GM19467 (cell line): Measurements from ENCODE around the gene SLC25A12.
"Not testable (repeated sequence)": the region's sequence is repeated elsewhere in the genome, so short reads cannot be mapped to it uniquely, and the experiment has no call there.

Experiments used
- ATAC-seq: cut with Tn5 transposase; IDR thresholded peaks from one replicate; pipeline ENCODE4 v1.9.1; 2021; ENCODE audit warnings: mild to moderate bottlenecking, moderate library complexity; ENCODE audit not compliant: unreplicated experiment

SLC25A12 gene

DNA sequence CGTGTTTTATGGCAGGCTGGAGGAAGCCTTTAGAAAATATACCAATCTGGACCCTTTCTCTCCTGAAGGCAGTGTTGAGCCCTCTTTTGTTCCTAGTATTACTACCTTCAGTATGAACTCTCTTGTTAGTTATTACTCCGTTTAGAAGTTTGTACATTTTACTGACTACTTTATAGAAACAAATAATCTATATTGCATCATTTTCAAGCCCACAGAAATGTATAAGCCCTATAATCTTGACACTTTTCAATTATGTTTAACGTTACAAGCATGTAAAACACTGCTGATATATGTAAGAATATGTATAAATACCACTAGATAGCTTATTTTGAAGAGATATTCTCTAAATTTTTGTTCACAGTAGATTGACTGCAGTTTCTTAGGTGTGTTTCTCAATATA, 64.0 kb downstream of the SLC25A12 start:
- ATAC-seq = no peak

DNA sequence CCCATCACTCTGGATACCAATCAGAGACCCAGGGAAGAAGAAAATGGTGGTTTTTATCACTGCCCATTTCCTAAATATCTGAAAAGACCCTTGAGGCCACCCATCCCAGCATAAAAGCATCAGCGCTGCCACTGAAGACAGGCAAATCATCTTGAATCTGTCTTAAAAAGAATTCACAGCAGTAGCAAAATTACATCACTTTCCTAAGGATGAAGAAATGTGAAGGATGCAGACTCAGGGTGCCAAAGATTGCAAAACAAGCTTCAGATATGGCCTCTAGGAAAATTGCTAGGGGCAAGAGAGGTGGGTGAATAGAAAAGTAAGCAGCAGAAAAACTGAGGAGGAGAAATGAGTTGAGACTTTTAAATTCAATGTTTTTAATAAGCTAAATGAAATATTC, 70.0 kb downstream of the SLC25A12 start:
- ATAC-seq = no peak

DNA sequence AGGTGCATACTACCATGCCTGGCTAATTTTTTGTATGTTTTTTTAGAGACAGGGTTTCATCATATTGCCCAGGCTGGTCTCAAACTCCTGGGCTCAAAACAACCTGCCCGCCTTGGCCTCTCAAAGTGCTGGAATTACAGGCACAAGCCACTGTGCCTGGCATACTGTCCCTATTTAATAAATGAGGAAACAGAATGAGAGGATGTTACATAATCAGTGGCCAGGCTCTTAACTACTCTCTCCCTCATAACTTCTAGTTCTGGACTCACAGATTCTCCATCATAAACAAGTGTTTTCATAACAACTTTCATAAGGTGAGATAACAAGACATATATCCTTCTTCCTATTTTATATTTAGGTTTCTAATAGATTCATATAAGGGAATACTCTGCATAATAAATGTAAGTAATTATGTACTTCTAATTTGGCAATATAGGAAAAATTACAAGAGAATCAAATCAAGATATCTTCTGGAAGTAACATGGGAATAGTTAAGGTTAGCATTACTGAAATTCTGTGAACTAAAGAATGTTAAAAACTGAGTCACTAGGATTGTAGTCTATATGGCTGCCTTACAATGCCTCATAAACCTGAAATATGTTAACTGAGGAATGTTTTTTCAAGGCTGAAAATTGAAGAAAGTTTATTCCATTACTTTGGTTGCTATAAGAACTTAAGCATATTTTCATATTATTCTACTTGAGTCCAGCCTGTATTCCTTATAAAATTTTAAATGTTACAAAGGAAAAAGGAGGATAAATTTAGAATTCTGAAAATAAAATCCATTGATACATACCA, 71.3 kb downstream of the SLC25A12 start:
- ATAC-seq = no peak

DNA sequence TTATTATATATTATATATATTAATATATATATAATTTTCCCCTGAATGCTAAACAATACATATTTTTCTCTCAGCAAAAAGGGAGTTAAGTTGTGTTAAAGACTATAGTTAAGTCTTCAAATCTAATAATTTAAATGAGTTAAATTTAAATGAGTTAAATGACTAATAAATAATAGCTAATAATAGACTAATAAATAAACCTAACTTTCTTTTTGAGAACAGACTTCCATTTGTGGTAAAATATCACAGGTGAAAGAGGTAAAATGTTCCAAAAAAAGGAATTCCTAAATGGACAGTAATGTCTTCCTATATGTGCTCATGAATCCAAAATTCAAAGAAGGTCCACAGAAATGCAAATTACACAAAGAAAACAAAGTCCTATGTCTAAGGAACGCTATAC, 74.6 kb downstream of the SLC25A12 start:
- ATAC-seq = no peak

DNA sequence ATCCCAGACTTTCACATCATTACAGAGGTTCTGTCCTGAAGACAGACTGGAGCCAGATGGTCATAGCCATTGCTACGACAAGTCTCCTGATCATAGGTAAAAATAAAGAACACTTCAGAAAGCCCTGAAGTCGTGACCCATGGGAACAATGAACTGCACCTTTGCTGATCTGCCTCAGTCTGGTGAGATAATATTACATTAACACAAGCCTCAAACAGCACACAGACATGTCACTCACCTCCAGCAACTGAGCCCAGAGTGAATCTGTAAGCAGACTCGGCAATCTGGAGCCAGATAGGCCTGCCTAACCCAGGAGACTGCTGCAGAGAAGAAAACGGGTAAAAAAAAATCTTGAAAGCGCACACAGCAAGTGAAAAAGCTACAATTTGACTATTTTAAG, 79.2 kb downstream of the SLC25A12 start:
- ATAC-seq = no peak

DNA sequence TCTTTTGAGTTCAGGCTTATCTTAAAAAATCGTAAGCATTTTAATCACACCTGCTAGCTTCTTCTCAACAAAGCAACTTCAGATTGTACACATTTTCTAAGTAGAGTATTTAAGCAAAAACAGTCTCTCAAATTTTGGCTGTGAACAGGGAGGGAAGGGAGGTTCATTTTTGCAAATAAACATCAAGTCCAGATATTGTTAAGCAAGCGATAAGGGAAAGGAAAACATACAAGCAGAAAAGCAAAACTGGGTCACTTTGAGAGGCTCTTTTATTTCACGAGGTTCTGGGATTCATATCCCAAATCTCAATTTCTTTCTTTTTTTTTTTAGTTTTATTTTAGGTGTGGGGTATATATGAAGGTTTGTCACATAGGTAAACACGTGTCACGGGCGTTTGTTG, 79.9 kb downstream of the SLC25A12 start:
- no peak for ATAC-seq

DNA sequence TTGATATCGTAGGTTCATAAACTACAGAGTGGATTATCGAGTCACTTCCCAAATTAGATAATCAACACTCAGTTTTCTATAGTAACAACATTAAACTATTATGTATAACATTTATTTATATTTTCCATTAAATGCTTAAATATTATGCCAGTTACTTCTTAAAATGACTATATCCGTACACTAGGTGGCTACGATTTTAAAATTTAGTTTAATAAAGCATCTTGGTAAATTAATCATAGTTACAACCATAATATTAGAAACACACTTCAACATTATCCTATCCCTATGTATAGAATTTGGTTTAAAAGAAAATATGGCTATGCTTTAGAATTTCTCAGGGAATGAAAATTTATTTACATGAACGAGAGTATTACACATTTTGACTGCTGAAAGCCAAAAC, 80.3 kb downstream of the SLC25A12 start:
- no peak for ATAC-seq

DNA sequence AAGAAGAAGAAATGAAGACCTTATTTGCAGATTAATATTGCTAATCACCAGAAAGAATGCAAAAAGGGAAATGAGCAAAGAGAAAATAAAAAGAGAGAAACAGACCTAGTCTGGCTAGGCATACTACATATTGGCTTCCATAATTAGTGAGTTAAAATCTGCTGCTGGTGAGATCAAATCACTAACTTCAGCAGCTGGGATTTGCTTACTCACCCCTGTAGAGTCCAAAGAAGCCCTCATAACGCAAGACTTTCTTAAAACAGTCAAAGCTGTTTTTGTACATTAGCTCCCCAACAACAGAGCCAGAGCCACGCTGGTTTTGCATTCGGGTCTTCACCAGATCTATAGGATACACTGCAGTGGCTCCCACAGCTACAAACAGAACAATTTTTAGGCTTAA, 80.9 kb downstream of the SLC25A12 start:
- ATAC-seq = no peak

DNA sequence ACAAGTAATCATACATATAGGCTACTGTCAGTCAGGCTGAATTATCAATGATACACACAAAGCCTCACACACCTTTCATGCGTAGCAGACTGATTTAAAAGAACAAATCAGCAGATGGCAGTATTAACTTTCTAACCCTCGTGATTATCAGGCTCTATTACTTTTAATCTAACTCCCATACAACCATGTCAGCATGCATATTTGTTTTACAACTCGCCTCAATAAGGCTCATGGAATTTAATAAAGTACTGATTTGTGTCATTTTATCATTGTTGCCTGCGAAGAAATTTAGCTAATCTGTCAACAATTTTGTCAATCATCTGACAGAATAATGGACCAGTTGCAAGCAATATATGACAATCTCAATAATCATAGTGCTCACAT, 82.8 kb downstream of the SLC25A12 start:
- ATAC-seq = no peak

DNA sequence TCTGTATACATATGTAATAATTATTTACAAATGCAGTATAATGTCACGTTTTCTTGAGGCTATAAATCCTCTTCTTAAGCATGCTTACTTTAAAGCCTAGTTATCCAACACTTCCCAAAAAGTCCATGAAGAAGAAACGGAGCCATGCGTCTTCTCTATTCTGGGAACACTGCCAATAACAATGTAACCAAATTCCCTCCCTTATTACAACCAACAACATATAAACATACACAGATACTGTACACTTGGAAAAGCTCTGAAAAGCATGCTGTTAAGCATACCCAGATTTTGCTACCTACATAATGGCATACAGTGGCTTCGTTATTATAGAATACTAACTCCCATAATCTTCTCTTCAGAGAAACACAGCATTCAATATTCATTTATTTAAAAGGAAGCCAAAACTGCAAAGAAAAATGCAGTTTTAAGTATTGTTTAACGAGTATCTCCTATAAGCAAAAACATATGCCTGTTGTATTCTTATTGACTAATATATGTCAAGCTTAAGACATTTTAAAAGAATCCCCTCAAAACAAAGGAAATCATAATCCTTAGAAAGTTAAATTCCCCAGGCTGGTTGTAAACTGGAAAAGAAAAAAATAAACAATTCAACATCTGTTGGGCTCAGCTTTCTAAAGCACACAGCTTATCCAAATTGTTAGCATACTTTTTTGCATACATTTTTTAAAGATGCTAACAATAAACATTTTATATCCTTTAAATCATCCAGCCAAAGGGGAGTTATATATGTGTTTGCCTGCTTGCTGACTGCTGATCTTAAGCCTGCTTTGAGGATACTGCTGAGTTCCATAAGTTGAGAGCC, 83.4 kb downstream of the SLC25A12 start:
- ATAC-seq = no peak

DNA sequence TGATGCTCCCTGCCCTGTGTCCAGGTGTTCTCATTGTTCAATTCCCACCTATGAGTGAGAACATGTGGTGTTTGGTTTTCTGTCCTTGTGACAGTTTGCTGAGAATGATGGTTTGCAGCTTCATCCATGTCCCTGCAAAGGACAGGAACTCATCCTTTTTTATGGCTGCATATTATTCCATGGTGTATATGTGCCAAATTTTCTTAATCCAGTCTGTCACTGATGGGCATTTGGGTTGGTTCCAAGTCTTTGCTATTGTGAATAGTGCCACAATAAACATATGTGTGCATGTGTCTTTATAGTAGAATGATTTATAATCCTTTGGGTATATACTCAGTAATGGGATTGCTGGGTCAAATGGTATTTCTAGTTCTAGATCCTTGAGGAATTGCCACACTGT, 85.2 kb downstream of the SLC25A12 start:
- ATAC-seq = not testable (repeated sequence)

DNA sequence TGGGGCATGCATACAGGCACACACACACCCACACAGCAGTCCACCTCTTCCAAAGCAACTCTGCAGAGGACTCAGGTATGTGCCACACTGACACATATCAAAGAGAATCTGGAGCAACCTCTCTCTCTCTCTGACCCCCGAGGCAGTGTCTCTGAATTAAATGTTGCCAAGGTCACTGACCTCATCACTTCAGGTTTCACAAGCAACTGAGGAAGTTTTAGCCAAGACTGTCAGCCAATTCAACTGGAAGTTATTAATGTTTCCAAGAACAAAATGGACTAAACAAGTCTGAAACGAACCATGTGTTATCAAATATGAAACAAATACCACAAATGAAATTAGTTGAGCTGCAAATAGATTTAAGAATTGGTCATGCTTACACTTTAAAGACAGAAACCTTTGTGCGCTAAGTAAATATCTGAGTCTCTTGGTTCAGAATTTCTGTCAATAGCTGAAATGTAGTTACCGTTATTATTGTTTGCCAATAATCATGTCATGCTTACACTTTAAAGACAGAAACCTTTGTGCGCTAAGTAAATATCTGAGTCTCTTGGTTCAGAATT, 86.1 kb downstream of the SLC25A12 start:
- ATAC-seq = no peak

DNA sequence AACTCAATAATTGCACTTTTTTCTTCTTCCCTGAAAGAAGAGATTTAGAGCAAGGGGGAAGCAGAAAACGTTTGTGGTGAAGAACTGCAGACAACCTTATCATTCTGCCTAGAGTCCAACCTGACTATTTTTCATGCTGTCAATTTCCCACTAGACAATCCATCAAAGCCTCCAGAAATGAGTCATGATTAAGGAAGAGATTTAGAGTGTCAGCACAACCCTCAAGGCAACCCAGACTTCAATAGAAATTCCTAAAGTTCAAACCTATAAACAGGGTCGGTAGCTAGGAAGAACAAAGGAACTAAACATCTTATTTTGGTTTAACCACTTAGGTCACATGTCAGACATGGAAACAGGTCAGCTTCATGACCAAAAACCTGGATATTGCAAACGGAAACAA, 86.9 kb downstream of the SLC25A12 start:
- ATAC-seq = no peak

DNA sequence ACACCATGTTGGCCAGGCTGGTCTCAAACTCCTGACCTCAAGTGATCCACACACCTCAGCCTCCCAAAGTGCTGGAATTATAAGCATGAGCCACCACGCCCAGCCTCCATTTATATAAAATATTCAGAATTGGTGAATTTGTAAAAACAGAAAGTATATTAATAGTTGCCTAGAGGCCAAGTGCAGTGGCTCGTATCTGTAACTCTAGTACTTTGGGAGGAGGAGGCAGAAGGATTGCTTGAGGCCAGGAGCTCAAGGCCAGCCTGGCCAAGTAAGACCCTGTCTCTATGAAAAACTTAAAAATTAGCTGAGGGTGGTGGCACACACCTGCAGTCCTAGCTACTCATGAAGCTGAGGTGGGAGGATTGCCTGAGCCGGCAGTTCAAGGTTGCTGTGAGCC, 89.6 kb downstream of the SLC25A12 start:
- ATAC-seq = no peak

DNA sequence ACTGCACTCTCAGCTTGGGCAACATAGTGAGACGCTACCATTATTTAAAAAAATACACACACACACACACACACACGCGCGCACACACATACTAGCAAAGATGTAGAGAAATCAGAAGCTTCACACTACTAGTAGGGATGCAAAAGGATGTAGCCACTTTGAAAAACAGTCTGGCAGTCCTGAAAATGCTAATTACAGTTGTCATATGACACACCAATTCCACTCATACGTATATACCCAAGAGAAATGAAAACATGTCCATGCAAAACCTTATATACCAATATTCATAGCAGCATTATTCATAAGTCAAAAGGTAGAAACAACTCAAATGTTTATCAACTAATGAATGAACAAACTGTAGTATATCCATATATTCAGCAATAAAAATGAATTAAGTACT, 90.3 kb downstream of the SLC25A12 start:
- no peak for ATAC-seq

DNA sequence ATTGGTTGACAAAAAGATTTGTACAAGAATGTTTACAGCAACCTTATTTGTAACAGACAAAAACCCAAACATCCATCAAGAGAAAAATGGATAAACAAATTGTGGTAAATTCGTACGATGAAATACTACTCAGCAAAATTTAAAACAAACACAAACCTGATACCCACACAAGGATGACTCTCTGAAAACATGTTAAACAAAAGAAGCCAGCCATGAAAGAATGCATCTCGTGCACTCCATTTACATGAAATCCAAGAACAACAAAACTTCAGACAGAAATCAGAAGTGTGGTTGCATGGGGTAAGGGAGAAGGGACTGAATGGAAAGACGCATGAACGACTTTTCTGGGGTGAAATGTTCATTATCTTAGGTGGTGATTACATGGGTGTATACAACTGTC, 93.4 kb downstream of the SLC25A12 start:
- no peak for ATAC-seq

DNA sequence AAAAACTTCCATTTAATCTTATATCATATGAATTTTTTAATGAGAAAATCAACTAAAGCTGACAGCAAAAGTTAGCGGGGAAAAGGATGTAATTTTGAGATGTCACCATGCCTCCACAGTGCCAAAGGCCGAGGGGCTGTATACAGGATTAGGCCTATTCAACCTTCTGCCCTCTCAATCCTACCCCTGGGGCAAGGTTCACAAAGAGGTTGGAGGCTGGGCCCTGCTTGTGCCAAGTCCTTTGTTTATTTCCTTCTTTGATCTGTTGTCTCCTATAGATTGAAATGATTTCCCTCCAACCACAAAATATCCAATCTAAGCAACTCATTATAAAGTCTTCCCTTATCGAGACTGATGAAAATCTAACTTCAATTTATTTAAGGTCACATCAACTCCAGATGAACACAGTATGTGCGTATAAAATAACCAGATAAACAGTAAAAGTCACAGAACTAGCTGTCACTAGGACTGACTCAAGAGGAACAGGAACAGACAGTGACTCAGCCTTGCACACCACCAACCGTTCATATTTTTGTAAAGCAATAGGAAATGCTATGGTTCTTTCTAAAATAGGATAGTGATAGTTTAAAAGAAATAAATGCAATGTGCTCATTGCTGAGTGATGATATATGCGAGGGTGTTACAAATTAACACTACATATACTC, 95.8 kb downstream of the SLC25A12 start:
- ATAC-seq = no peak

DNA sequence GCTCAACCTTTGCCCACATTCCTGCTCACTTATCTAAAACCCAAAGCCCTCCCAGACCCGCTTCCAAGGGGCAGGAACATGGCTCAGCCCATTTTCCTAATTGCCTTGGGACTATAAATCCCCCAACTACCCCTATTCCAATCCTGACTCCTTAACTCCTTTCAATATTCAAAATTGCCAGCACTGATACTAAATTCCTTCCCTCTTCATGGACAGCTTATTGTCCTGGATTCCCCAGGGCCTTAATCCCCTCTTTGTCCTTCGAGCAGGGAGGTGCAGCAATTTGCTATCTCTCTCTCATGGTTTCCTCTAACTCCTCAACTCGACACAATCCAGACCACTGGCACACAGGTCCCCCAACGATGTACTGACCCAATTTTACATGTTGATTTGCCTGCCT, 99.1 kb downstream of the SLC25A12 start:
- ATAC-seq = no peak

DNA sequence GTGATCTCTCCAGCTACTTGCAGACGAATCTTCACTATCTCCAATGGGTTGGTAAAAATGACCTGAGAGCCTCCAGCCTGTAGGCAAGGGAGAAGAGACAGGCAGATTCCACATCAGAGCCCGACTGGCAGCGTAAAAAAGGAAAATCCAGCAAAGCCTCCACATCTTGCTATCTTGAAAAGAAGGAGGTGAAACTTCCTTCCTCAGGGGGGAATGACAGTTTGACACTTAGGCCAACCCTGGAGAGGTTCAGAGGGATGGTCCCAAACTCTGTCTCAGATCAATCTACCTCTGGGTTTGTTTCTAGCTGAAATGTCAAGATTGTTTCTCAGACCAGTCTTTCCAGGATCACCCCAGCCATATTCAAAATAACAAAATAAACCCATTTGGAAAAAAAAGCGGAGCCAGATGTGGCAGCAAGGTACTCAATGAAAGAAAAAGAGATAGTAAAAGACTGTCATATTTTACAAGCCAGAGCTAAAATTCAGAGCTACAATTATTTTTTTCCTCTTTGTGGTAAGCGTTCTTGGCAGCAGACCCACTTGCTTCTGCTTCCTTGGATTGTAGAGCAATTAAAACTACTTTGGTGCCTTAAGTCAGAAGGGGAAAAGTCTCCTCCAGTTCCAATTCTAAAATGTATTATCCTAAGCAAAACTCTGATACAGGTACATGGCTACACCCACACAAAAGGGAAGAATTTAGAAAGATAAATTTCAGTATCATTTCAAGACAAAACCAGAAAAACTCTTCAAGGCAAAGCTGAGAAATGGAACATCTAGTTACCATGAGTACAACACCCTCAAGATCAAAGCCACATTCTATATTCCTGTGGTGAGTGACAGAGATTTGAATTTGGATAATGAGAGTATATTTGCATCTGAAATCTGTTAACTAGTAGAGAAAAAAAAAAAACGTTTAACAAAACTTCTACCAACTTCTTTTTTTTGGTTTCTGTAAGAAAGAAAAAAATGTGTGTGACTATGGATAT, 100.1 kb downstream of the SLC25A12 start:
- no peak for ATAC-seq

DNA sequence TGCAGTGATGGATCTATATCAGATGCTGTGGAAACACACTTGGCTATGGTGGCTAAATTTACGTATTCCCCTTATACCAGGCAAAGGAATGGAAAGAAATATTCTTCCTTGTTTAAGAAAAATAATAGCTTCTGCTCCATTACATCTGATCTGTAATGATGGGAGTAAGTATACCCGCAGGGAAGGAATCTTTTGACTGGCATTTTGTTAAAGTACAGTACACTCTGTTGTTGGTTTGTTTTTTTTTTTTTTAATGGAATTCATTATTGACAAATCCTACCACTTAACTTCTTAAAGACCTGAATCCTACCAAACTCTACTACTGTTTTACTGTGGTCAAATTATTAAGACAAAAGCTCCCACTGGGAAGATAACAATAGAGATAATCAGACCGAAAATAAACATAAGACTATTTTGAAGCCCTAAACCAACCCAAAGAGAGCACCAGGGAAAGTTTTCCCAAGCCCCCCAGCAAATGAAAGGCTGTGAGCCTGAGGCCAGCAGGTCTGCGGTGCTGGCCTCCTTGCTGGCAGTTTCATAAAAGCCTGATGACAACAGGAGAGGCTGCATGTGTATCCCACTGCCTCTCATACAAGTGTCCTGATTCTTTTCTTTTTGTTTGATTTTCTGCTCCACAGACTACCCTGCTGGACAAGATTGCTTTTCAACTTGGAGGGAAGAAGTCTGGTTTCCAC, 101.0 kb downstream of the SLC25A12 start:
- ATAC-seq = no peak
